ENCODE measurements around the gene CFAP46.

DNA sequence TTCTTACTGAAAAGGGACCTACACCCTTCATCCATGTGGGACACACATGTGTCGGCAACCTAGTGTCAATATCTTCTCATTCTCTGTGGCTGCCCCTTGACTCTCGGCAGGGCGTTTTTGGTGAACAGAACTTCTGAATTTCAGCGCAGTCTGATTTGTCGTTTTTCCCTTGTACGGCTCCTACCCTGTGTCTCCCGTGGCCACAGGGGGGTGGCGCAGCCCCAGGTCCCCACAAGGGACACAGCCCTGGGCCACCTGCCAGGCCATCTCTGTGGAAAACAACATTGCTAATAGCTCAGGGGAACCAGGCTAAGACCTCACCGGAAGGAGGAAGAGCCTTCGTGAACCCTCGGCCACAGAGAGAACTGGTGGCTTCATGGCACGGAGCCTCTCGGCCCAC, 103.3 kb downstream of the CFAP46 start:
- TF ChIP-seq, protein P1, sequence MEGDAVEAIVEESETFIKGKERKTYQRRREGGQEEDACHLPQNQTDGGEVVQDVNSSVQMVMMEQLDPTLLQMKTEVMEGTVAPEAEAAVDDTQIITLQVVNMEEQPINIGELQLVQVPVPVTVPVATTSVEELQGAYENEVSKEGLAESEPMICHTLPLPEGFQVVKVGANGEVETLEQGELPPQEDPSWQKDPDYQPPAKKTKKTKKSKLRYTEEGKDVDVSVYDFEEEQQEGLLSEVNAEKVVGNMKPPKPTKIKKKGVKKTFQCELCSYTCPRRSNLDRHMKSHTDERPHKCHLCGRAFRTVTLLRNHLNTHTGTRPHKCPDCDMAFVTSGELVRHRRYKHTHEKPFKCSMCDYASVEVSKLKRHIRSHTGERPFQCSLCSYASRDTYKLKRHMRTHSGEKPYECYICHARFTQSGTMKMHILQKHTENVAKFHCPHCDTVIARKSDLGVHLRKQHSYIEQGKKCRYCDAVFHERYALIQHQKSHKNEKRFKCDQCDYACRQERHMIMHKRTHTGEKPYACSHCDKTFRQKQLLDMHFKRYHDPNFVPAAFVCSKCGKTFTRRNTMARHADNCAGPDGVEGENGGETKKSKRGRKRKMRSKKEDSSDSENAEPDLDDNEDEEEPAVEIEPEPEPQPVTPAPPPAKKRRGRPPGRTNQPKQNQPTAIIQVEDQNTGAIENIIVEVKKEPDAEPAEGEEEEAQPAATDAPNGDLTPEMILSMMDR (conservative IDR thresholded peaks at IDR 0.05; ENCODE audit: low read depth, low read length): no peak
- no peak for TF ChIP-seq CEBPB (IDR thresholded peaks at IDR 0.05; ENCODE audit: low read depth, low read length)
- TF ChIP-seq POLR2A (IDR thresholded peaks at IDR 0.05; ENCODE audit: low read depth, low read length): no peak
- TF ChIP-seq CHD1 (IDR thresholded peaks at IDR 0.05; ENCODE audit: low read depth, low read length): no peak
- no peak for TF ChIP-seq BHLHE40 (IDR thresholded peaks at IDR 0.05; ENCODE audit: low read depth, low read length)
- no peak for TF ChIP-seq MAFK (IDR thresholded peaks at IDR 0.05; ENCODE audit: low read depth, low read length)
- TF ChIP-seq FOS (IDR thresholded peaks at IDR 0.05; ENCODE audit: low read depth, low read length): no peak
- no peak for TF ChIP-seq SMC3 (IDR thresholded peaks at IDR 0.05; ENCODE audit: low read depth, low read length)
